Heart left ventricle (tissue), 16 donors: Measurements from ENCODE around the gene CPLX1. TPM values are rescaled to one million over a fixed set of nuclear protein-coding genes. Genes with fewer than 3 reads are reported as not detected.
A peak's percentile ranks its signal among the peaks of the same experiment; 100 is the strongest.

Source experiments
- ATAC-seq, 4 donors: fragments of 200-7000 bp; cut with Tn5 transposase; one replicate each; pipeline ENCODE4 v1.9.1; 2020 to 2022; ENCODE audit warnings: moderate library complexity in 4 of 4, mild to moderate bottlenecking in 3 of 4, moderate number of reproducible peaks in 1 of 4
- DNase-seq, 5 donors: peaks; one replicate each; pipeline ENCODE4 v3.0.0-alpha.2; 2020
- H3K27ac ChIP-seq, 12 donors: fragments of 200-600 bp; sonication (generic) in 4 of 12; one replicate each; pipeline versions ENCODE4 v1.5.0 to v1.8.0; 2016 to 2022; ENCODE audit warnings: mild to moderate bottlenecking in 2 of 12
- H3K27me3 ChIP-seq, 9 donors: fragments of 200-600 bp; sonication (generic) in 2 of 9; one replicate each; pipeline versions ENCODE4 v1.5.1 to v1.8.0; 2016 to 2022; ENCODE audit warnings: mild to moderate bottlenecking in 3 of 9
- H3K36me3 ChIP-seq, 9 donors: fragments of 200-600 bp; sonication (generic) in 2 of 9; one replicate each; pipeline versions ENCODE4 v1.5.0 to v1.8.0; 2018 to 2022; ENCODE audit warnings: mild to moderate bottlenecking in 2 of 9
- H3K4me1 ChIP-seq, 12 donors: fragments of 200-600 bp; sonication (generic) in 4 of 12; one replicate each; pipeline versions ENCODE4 v1.5.0 to v1.8.0; 2016 to 2022; ENCODE audit warnings: mild to moderate bottlenecking in 3 of 12
- H3K4me3 ChIP-seq, 12 donors: fragments of 200-600 bp; sonication (generic) in 4 of 12; one replicate each; pipeline versions ENCODE4 v1.5.0 to v1.8.0; 2017 to 2022; ENCODE audit warnings: mild to moderate bottlenecking in 9 of 12, moderate library complexity in 4 of 12
- H3K9me3 ChIP-seq, 12 donors: fragments of 200-600 bp; sonication (generic) in 4 of 12; one replicate each; pipeline versions ENCODE4 v1.5.0 to v1.8.0; 2016 to 2022; ENCODE audit warnings: mild to moderate bottlenecking in 1 of 12
- POLR2A ChIP-seq, 2 donors: fragments of 450-650 bp; IDR thresholded peaks; one replicate each; pipeline ENCODE4 v1.6.1; 2017; ENCODE audit warnings: antibody characterized with exemption in 2 of 2, mild to moderate bottlenecking in 2 of 2, moderate library complexity in 2 of 2
- WGBS, 4 donors: extraction: QIAGEN DNeasy Blood & Tissue Kit in 2 of 4; methylation state at CpG; one replicate each; pipeline versions ENCODE4 v1.1.5 to v1.1.7; 2013 to 2018; 5-methylcytosine and 5-hydroxymethylcytosine counted together
- intact Hi-C, 10 donors: fragments of 100-400 bp; cut with DNase I; formaldehyde crosslinking; loops; one replicate each; pipeline versions ENCODE4 v1.11.1 to v1.14.2; 2022
- polyA plus RNA-seq, 2 donors: library from polyadenylated mRNA; stranded (reverse); fragments of 200-250 nt; gene quantifications; one replicate each; pipeline ENCODE4 v1.2.3, GENCODE V29; 2013
- total RNA-seq, 9 donors: library from RNA; depleted of rRNA in 2 of 9; stranded (reverse); fragments of >200 nt in 2 of 9; fragmentation: NEBNext Ultra II Directional in 3 of 9; extraction: Animal tissue kit (Norgen Biotek cat#: 25700) in 3 of 9; gene quantifications; one replicate each; pipeline versions ENCODE4 v1.1.0 to v1.2.4, GENCODE V29; 2016 to 2023
- TF ChIP-seq, protein P1 (sequence below), 12 donors: fragments of 200-600 bp; sonication (generic) in 4 of 12; IDR thresholded peaks; one replicate each; pipeline versions ENCODE4 v1.5.0 to v1.8.0; 2018 to 2022; ENCODE audit warnings: antibody characterized with exemption in 12 of 12, mild to moderate bottlenecking in 5 of 12
- donor health status: ischemic (EF 13 %, LVEDD 7.1; RV severe dilation, severe dysfunction).
- donor health status: healthy with polysubstance abuse.
- donor health status: DM: no; HTN: yes; CAD: no.
- donor health status: DM: no; HTN: no; CAD: no.
- donor health status: ischemic (EF 25% LVEDD 6.9; RV normal size, moderate dysfunction).
- donor health status: ischemic (EF 25% LVEDD 5.7; RV mildly dilated, moderate dysfunction).
- donor health status: healthy.
- donor health status: DM: yes; HTN: yes; CAD: no.
- donor health status: ischemic (EF 35%, LVEDD 5.7; RV mildly dilated, moderate dysfunction).
- donor health status: nonischemic (EF 11% LVEDD 7.7; RV severe dilation, severe dysfunction).
- donor health status: DM: yes; HTN: yes; CAD: no.
- donor health status: PGD.
- donor health status: ischemic (EF 29% LVEDD 5.4; RV normal size, mild dysfunction).
- donor health status: nonischemic (EF 23%, LVEDD 6.1; RV moderate dilation, normal function).

The CPLX1 gene
- total and polyA plus RNA-seq, 11 donors, result 0.75 to 7.0 (median 3.3) TPM

DNA sequence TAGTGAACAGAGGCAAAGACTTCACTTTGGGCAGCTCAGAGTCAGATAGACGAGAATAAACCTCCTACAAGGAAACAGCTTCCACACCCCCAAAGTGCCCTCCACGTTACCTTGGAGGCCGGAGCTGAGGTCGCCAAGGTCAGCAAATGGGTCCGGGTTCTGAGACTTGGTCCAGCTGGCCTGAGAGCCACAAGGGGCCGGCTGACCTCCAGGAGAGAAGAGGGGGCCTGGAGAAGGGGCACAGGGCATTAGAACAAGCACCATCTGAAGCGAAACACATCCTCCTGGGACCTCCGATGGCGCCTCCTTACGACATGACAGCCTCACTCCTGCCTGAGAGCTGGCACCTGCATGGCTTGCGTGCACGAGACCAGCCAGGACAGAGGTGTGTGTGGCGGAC is 33.6 kb upstream of the CPLX1 start:
- TF ChIP-seq POLR2A (IDR thresholded peaks at IDR 0.05), result no peak
- TF ChIP-seq, protein P1, sequence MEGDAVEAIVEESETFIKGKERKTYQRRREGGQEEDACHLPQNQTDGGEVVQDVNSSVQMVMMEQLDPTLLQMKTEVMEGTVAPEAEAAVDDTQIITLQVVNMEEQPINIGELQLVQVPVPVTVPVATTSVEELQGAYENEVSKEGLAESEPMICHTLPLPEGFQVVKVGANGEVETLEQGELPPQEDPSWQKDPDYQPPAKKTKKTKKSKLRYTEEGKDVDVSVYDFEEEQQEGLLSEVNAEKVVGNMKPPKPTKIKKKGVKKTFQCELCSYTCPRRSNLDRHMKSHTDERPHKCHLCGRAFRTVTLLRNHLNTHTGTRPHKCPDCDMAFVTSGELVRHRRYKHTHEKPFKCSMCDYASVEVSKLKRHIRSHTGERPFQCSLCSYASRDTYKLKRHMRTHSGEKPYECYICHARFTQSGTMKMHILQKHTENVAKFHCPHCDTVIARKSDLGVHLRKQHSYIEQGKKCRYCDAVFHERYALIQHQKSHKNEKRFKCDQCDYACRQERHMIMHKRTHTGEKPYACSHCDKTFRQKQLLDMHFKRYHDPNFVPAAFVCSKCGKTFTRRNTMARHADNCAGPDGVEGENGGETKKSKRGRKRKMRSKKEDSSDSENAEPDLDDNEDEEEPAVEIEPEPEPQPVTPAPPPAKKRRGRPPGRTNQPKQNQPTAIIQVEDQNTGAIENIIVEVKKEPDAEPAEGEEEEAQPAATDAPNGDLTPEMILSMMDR (IDR thresholded peaks at IDR 0.05), result no peak
- 90 to 96% (median 95%) methylated on average over 9 to 13 of the region's 13 CpGs for WGBS, 4 donors
- Histone ChIP-seq H3K27ac (no peak overlapping the region), H3K9me3 (peaks cover 0 to 5% (median 0%) of the 10 kb centered on the region in 12 donors), H3K4me1 (no peaks in the 10 kb centered on the region), H3K36me3 (peaks cover 0 to 93% (median 82%) of the 10 kb centered on the region in 9 donors), H3K4me3 (no peak overlapping the region), H3K27me3 (no peaks in the 10 kb centered on the region)
- ATAC-seq (no peak), DNase-seq (peak in 1 of 5 donors; percentile 28)
- intact Hi-C loops, result no loop called here

GRCh38 chr4:858831-859451 is 33.0 kb upstream of the CPLX1 start:
- DNase-seq (peak in 1 of 5 donors; percentile 43), ATAC-seq (no peak)
- Histone ChIP-seq H3K4me3 (no peak overlapping the region), H3K27ac (no peak overlapping the region), H3K36me3 (peaks cover 0 to 92% (median 81%) of the 10 kb centered on the region in 9 donors), H3K9me3 (peaks cover 0 to 5% (median 0%) of the 10 kb centered on the region in 12 donors), H3K27me3 (no peaks in the 10 kb centered on the region), H3K4me1 (no peaks in the 10 kb centered on the region)
- intact Hi-C loops, result no loop called here
- TF ChIP-seq POLR2A (IDR thresholded peaks at IDR 0.05), result no peak
- TF ChIP-seq, protein P1 (IDR thresholded peaks at IDR 0.05), result no peak
- WGBS, 4 donors, result 90 to 95% (median 94%) methylated on average over 14 to 31 of the region's 31 CpGs

- ATAC-seq, result no peak
- DNase-seq, result peak in 1 of 5 donors; percentile 37
- WGBS, 4 donors, result 90 to 96% (median 95%) methylated on average over 17 of the region's 17 CpGs
- no peak for TF ChIP-seq POLR2A (IDR thresholded peaks at IDR 0.05)
- TF ChIP-seq, protein P1 (IDR thresholded peaks at IDR 0.05), result no peak
- peaks cover 0 to 5% (median 0%) of the 10 kb centered on the region in 12 donors for H3K9me3 ChIP-seq
- no peak overlapping the region for H3K27ac ChIP-seq
- no peak overlapping the region for H3K4me3 ChIP-seq
- H3K36me3 ChIP-seq, result peaks cover 0 to 87% (median 72%) of the 10 kb centered on the region in 9 donors
- intact Hi-C loops, result no loop called here
- H3K4me1 ChIP-seq, result no peaks in the 10 kb centered on the region
- no peaks in the 10 kb centered on the region for H3K27me3 ChIP-seq
These were observed 32.1 kb upstream of the CPLX1 start for GRCh38 chr4:858041-858481.

GRCh38 chr4:857461-857860 is 31.5 kb upstream of the CPLX1 start:
- no peak for ATAC-seq
- Histone ChIP-seq H3K36me3 (peaks cover 0 to 85% (median 66%) of the 10 kb centered on the region in 9 donors), H3K4me1 (no peaks in the 10 kb centered on the region), H3K4me3 (no peak overlapping the region), H3K27ac (no peak overlapping the region), H3K9me3 (peaks cover 0 to 1% (median 0%) of the 10 kb centered on the region in 12 donors), H3K27me3 (no peaks in the 10 kb centered on the region)
- 89 to 94% (median 91%) methylated on average over 11 of the region's 11 CpGs for WGBS, 4 donors
- intact Hi-C loops, result no loop called here
- DNase-seq, result peak in 1 of 5 donors; percentile 24
- TF ChIP-seq, protein P1 (IDR thresholded peaks at IDR 0.05), result no peak
- no peak for TF ChIP-seq POLR2A (IDR thresholded peaks at IDR 0.05)
